HG03378 (cell line): ENCODE measurements around the gene ACTL6B.

Experiments used
- ATAC-seq: cut with Tn5 transposase; IDR thresholded peaks from one replicate; pipeline ENCODE4 v1.9.1; 2021; ENCODE audit warnings: mild to moderate bottlenecking, moderate library complexity; ENCODE audit not compliant: unreplicated experiment

Gene ACTL6B

GRCh38 chr7:100602889-100603725 lies 53.1 kb downstream of the ACTL6B start:
- no peak for ATAC-seq

GRCh38 chr7:100600730-100601038 lies 55.6 kb downstream of the ACTL6B start:
- no peak for ATAC-seq

- ATAC-seq, result no peak
These were observed 56.1 kb downstream of the ACTL6B start for GRCh38 chr7:100599911-100600729.

- ATAC-seq, result no peak
These were observed 57.8 kb downstream of the ACTL6B start for GRCh38 chr7:100598425-100598824.

GRCh38 chr7:100595188-100595587 lies 61.1 kb downstream of the ACTL6B start:
- no peak for ATAC-seq
